H1 (cell line): Measurements from ENCODE around the gene PXDN. TPM values are rescaled to one million over a fixed set of nuclear protein-coding genes. Genes with fewer than 3 reads are reported as not detected.
A peak's percentile ranks its signal among the peaks of the same experiment; 100 is the strongest.

Source experiments
- CTCF ChIA-PET: fragments of 300-600 bp; sonication (Branson Sonifier 250); formaldehyde crosslinking; loops from one replicate; lab custom pipeline; 2021; ENCODE audit not compliant: partially characterized antibody; lab: Charles Lee
- POLR2A ChIA-PET: fragments of 300-600 bp; sonication (Branson Sonifier 250); formaldehyde crosslinking; loops from one replicate; lab custom pipeline; 2021; ENCODE audit warnings: inconsistent platforms; ENCODE audit not compliant: partially characterized antibody; lab: Charles Lee
- DNase-seq, 2 experiments: peaks; one replicate each; pipeline versions ENCODE4 v3.0.0 to v3.0.0-alpha.2; 2010 to 2022; ENCODE audit warnings: low spot score in 2 of 2, low read depth in 1 of 2, mixed read lengths in 1 of 2
- FAIRE-seq: peaks from 2 replicates; lab custom pipeline; 2011; peaks lifted over from hg19 to GRCh38; lab: Jason Lieb, UNC
- H2AFZ ChIP-seq: 2 replicates; pipeline ENCODE4 v1.8.1; 2012; ENCODE audit warnings: low read length, inconsistent platforms
- H2AK5ac ChIP-seq: 2 replicates; pipeline ENCODE4 v1.6.1; 2013; ENCODE audit warnings: low read depth, low read length
- H2BK120ac ChIP-seq: replicated peaks from 2 replicates; pipeline ENCODE3; 2013; ENCODE audit warnings: low read depth, low read length, inconsistent platforms
- H2BK12ac ChIP-seq: 2 replicates; pipeline ENCODE4 v1.6.1; 2013; ENCODE audit warnings: low read depth, low read length
- H2BK15ac ChIP-seq: 2 replicates; pipeline ENCODE4 v1.6.1; 2013; ENCODE audit warnings: low read length
- H2BK20ac ChIP-seq: 2 replicates; pipeline ENCODE4 v1.6.1; 2013; ENCODE audit warnings: low read length
- H2BK5ac ChIP-seq: 2 replicates; pipeline ENCODE4 v1.6.1; 2013; ENCODE audit warnings: low read depth, low read length
- H3K14ac ChIP-seq: 2 replicates; pipeline ENCODE4 v1.6.1; 2013; ENCODE audit warnings: inconsistent platforms; ENCODE audit not compliant: insufficient read length
- H3K18ac ChIP-seq: 2 replicates; pipeline ENCODE4 v1.6.1; 2013; ENCODE audit warnings: low read length; ENCODE audit errors: extremely low read depth
- H3K23ac ChIP-seq: 2 replicates; pipeline ENCODE4 v1.6.1; 2013; ENCODE audit warnings: inconsistent platforms; ENCODE audit not compliant: insufficient read length
- H3K23me2 ChIP-seq: 2 replicates; pipeline ENCODE4 v1.6.1; 2013; ENCODE audit warnings: low read depth, low read length
- H3K27ac ChIP-seq: 2 replicates; pipeline ENCODE4 v1.6.1; 2011; ENCODE audit warnings: low read depth, low read length, inconsistent platforms
- H3K27me3 ChIP-seq, 4 experiments: replicated peaks in 1 of 4; 1 replicate in 1 of 4; 2 replicates in 3 of 4; pipeline versions ENCODE4 v1.6.1 to v1.8.1; 2011 to 2013; ENCODE audit warnings: low read length in 3 of 4, mild to moderate bottlenecking in 3 of 4, inconsistent platforms in 2 of 4, mixed read lengths in 2 of 4, moderate library complexity in 1 of 4; ENCODE audit not compliant: control insufficient read depth in 3 of 4, insufficient read depth in 3 of 4; ENCODE audit errors: extremely low read depth in 1 of 4
- H3K36me3 ChIP-seq, 4 experiments: 2 replicates each; pipeline versions ENCODE4 v1.6.1 to v1.8.1; 2011 to 2013; ENCODE audit warnings: mild to moderate bottlenecking in 4 of 4, low read length in 3 of 4, moderate library complexity in 2 of 4, control low read depth in 1 of 4, inconsistent platforms in 1 of 4; ENCODE audit not compliant: insufficient read depth in 4 of 4, control insufficient read depth in 2 of 4
- H3K4ac ChIP-seq: replicated peaks from 2 replicates; pipeline ENCODE3; 2013; ENCODE audit warnings: low read length, low read depth, mixed read lengths, inconsistent platforms; ENCODE audit not compliant: insufficient read length
- H3K4me1 ChIP-seq, 4 experiments: replicated peaks in 1 of 4; 1 replicate in 1 of 4; 2 replicates in 3 of 4; pipeline versions ENCODE4 v1.6.1 to v1.8.1; 2011 to 2013; ENCODE audit warnings: low read length in 3 of 4, inconsistent platforms in 2 of 4, mixed read lengths in 1 of 4; ENCODE audit not compliant: insufficient read depth in 4 of 4, control insufficient read depth in 3 of 4
- H3K4me2 ChIP-seq, 2 experiments: 2 replicates each; pipeline versions ENCODE4 v1.6.1 to v1.8.1; 2011 to 2013; ENCODE audit warnings: low read depth in 2 of 2, low read length in 2 of 2, control low read depth in 1 of 2, inconsistent platforms in 1 of 2, mild to moderate bottlenecking in 1 of 2; ENCODE audit not compliant: insufficient read depth in 1 of 2
- H3K4me3 ChIP-seq, 4 experiments: fragments of 200-600, 300-600 bp in 1 of 4; sonication (generic), shearing (Covaris generic), sonication (Bioruptor Twin) in 1 of 4; 2 replicates each; pipeline versions ENCODE4 v1.5.1 to v1.8.1; 2011 to 2016; ENCODE audit warnings: low read length in 4 of 4, low read depth in 3 of 4, control low read depth in 2 of 4, inconsistent platforms in 2 of 4, mild to moderate bottlenecking in 2 of 4, mixed read lengths in 1 of 4, moderate library complexity in 1 of 4; ENCODE audit not compliant: insufficient read depth in 2 of 4; ENCODE audit errors: extremely low read depth in 1 of 4
- H3K56ac ChIP-seq: replicated peaks from 2 replicates; pipeline ENCODE3; 2013; ENCODE audit warnings: low read depth, mild to moderate bottlenecking, mixed read lengths, low read length, inconsistent platforms; ENCODE audit not compliant: insufficient read length
- H3K79me1 ChIP-seq: 2 replicates; pipeline ENCODE4 v1.6.1; 2013; ENCODE audit warnings: low read depth, low read length, control low read depth
- H3K79me2 ChIP-seq, 2 experiments: 2 replicates each; pipeline versions ENCODE4 v1.6.1 to v1.8.1; 2012 to 2013; ENCODE audit warnings: low read length in 2 of 2, mild to moderate bottlenecking in 2 of 2, inconsistent platforms in 1 of 2; ENCODE audit not compliant: insufficient read depth in 2 of 2, control insufficient read depth in 1 of 2
- H3K9ac ChIP-seq, 4 experiments: replicated peaks in 1 of 4; 1 replicate in 1 of 4; 2 replicates in 3 of 4; pipeline versions ENCODE4 v1.6.1 to v1.8.1; 2011 to 2013; ENCODE audit warnings: low read depth in 3 of 4, low read length in 3 of 4, control low read depth in 2 of 4, mild to moderate bottlenecking in 2 of 4, moderate library complexity in 2 of 4, inconsistent platforms in 1 of 4; ENCODE audit errors: extremely low read depth in 1 of 4
- H3K9me3 ChIP-seq, 2 experiments: 2 replicates each; pipeline versions ENCODE4 v1.6.1 to v1.8.1; 2012 to 2013; ENCODE audit warnings: mild to moderate bottlenecking in 2 of 2, moderate library complexity in 2 of 2, control low read depth in 1 of 2, inconsistent platforms in 1 of 2, low read depth in 1 of 2, low read length in 1 of 2, mixed read lengths in 1 of 2; ENCODE audit not compliant: insufficient read depth in 2 of 2
- H4K20me1 ChIP-seq, 2 experiments: replicated peaks in 1 of 2; 2 replicates each; pipeline versions ENCODE3 to v1.8.1; 2011 to 2013; ENCODE audit warnings: inconsistent platforms in 2 of 2, low read length in 2 of 2, mild to moderate bottlenecking in 1 of 2; ENCODE audit not compliant: insufficient read depth in 2 of 2, control insufficient read depth in 1 of 2
- H4K5ac ChIP-seq: 2 replicates; pipeline ENCODE4 v1.6.1; 2013; ENCODE audit warnings: low read length, low read depth, mixed read lengths, inconsistent platforms; ENCODE audit not compliant: insufficient read length
- H4K8ac ChIP-seq: 2 replicates; pipeline ENCODE4 v1.8.0; 2013; ENCODE audit warnings: mild to moderate bottlenecking, moderate library complexity, low read length, inconsistent platforms; ENCODE audit not compliant: insufficient read depth; ENCODE audit errors: extremely low read depth
- H4K91ac ChIP-seq: replicated peaks from 2 replicates; pipeline ENCODE3; 2013; ENCODE audit warnings: low read length, mixed read lengths, inconsistent platforms; ENCODE audit not compliant: insufficient read length
- ASH2L ChIP-seq: fragments of 200-600, 300-600 bp; sonication (generic); IDR thresholded peaks from one replicate; pipeline ENCODE4 v1.7.1; 2017; ENCODE audit warnings: low read length
- CEBPB ChIP-seq: IDR thresholded peaks from 2 replicates; pipeline ENCODE4 v1.6.1; 2012; ENCODE audit warnings: low read depth, low read length
- CHD1 ChIP-seq: IDR thresholded peaks from 2 replicates; pipeline ENCODE4 v1.6.1; 2012; ENCODE audit warnings: low read depth, low read length, improper control_type of control experiment
- EZH2 ChIP-seq: fragments of 200-600 bp; sonication (generic); IDR thresholded peaks from 2 replicates; pipeline ENCODE4 v1.7.1; 2012; ENCODE audit warnings: low read depth, mild to moderate bottlenecking, moderate library complexity, low read length, inconsistent platforms; ENCODE audit not compliant: severe bottlenecking
- FOSL1 ChIP-seq: IDR thresholded peaks from 2 replicates; pipeline ENCODE4 v1.6.1; 2011; ENCODE audit warnings: mild to moderate bottlenecking, low read depth, low read length, moderate library complexity; ENCODE audit not compliant: insufficient read depth
- GTF2F1 ChIP-seq: IDR thresholded peaks from 2 replicates; pipeline ENCODE4 v1.6.1; 2012; ENCODE audit warnings: low read depth, low read length, improper control_type of control experiment, borderline replicate concordance
- KDM1A ChIP-seq: fragments of 200-600, 300-600 bp; sonication (generic); IDR thresholded peaks from 2 replicates; pipeline ENCODE4 v1.7.1; 2016; ENCODE audit warnings: mild to moderate bottlenecking, low read length, borderline replicate concordance
- POU5F1 ChIP-seq: IDR thresholded peaks from 2 replicates; pipeline ENCODE4 v1.6.1; 2011; ENCODE audit warnings: low read depth, mild to moderate bottlenecking, low read length, moderate library complexity
- SAP30 ChIP-seq: fragments of 300-600 bp; sonication (generic); IDR thresholded peaks from 2 replicates; pipeline ENCODE4 v1.7.1; 2012; ENCODE audit warnings: low read length, moderate library complexity, mild to moderate bottlenecking, inconsistent platforms; ENCODE audit not compliant: insufficient read depth, insufficient replicate concordance
- SIX5 ChIP-seq: IDR thresholded peaks from 2 replicates; pipeline ENCODE4 v1.6.1; 2011; ENCODE audit warnings: mild to moderate bottlenecking, low read depth, low read length
- SP2 ChIP-seq: IDR thresholded peaks from 2 replicates; pipeline ENCODE4 v1.6.1; 2012; ENCODE audit warnings: mild to moderate bottlenecking, low read length, inconsistent platforms
- SUZ12 ChIP-seq: fragments of 200-600 bp; sonication (generic); IDR thresholded peaks from 2 replicates; pipeline ENCODE4 v1.6.1; 2012; ENCODE audit warnings: mild to moderate bottlenecking, inconsistent platforms, low read length, moderate library complexity, mixed read lengths
- WGBS, 2 experiments: shearing (Covaris generic) in 1 of 2; methylation state at CpG; one replicate each; pipeline versions ENCODE4 v1.1.6 to v1.1.7; 2013 to 2015; ENCODE audit warnings: low lambda C conversion rate in 2 of 2, mixed read lengths in 2 of 2, inconsistent platforms in 1 of 2, low coverage in 1 of 2, missing lambda C conversion rate in 1 of 2; ENCODE audit not compliant: insufficient replicate concordance in 2 of 2, insufficient coverage in 1 of 2, insufficient read length in 1 of 2; ENCODE audit errors: extremely low coverage in 1 of 2, missing lambda C conversion rate in 1 of 2; 5-methylcytosine and 5-hydroxymethylcytosine counted together
- polyA plus RNA-seq, 7 experiments: library from polyadenylated mRNA; depleted of rRNA in 3 of 7; stranded (reverse) in 5 of 7; unstranded in 2 of 7; fragments of >200 nt in 5 of 7; fragments of 200-250 nt in 2 of 7; gene quantifications; 1 replicate in 5 of 7; 2 replicates in 1 of 7; 4 replicates in 1 of 7; pipeline versions ENCODE4 v1.2.1 to v1.2.3, GENCODE V29; 2011 to 2013; ENCODE audit warnings: missing spikeins in 2 of 7, mixed read lengths in 2 of 7
- total RNA-seq: library from RNA; stranded (reverse); fragmentation: NEBNext Ultra II Directional; extraction: Animal tissue kit (Norgen Biotek cat#: 25700); gene quantifications from 2 replicates; pipeline ENCODE4 v1.2.1, GENCODE V29; 2021

PXDN gene
- total and polyA plus RNA-seq, 2 of the 8 experiments (the other 6 are each of a cell fraction or from before 2014, with no cell fraction given), result 104 to 141 TPM

DNA sequence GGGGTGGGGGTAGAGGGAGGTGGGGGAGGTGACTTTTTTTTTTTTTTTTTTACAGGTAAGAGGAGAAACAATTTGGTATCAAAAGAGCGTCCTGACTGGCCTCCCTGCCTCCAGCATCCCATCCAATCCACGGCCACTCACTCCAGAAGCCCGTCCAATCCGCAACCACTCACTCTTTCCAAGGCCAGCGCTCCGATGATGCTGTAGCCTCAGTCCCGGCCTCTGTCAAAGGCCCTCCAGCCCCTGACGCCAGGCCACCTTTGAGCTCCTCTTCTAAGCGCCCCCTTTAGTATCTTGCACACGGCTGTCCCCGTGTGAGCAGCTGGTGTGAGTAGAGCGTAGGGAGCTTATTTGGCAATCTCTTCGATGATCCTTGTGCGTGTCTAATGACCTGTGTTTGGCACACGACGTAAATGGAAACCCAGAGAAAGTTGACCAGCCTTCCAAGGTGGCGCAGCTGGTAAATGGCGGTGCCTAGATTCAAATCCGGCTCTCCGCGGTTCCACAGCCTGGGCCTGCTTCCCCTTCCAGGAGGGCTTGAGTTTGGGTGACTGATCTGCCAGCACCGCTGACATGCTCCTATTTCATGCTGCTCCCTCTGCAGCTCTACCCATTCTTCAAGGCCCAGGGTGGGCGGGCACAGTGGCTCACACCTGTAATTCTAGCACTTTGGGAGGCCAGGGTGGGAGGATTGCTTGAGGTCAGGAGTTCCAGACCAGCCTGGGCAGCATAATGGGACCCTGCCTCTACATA lies 23.8 kb upstream of the PXDN start:
- no peak overlapping the region; the same call in 1 of the 2 replicates for H4K8ac ChIP-seq
- no peaks in the 10 kb centered on the region for H3K23me2 ChIP-seq
- H3K23ac ChIP-seq, result no peak overlapping the region
- H3K14ac ChIP-seq, result no peak overlapping the region
- no peak overlapping the region for H2BK5ac ChIP-seq
- 0 out of 4 replicates have a peak overlapping the region, but pooled peaks of 1 of the 2 experiments have one; percentile 4 for H3K4me2 ChIP-seq
- H2AFZ ChIP-seq, result no peak overlapping the region
- no peaks in the 10 kb centered on the region for H3K36me3 ChIP-seq
- peak overlapping the region; percentile 65; the same call in 1 of the 2 replicates for H2BK15ac ChIP-seq
- 0 out of 2 replicates have a peak overlapping the region, but pooled peaks have one; percentile 32 for H3K18ac ChIP-seq
- H2BK20ac ChIP-seq, result 0 out of 2 replicates have a peak overlapping the region, but pooled peaks have one; percentile 15
- H2AK5ac ChIP-seq, result no peak overlapping the region
- peaks cover 3 to 20% (median 14%) of the 10 kb centered on the region in 4 experiments for H3K4me1 ChIP-seq
- no peaks in the 10 kb centered on the region for H3K79me2 ChIP-seq
- H3K9ac ChIP-seq, result no peak overlapping the region
- H3K27me3 ChIP-seq, result no peaks in the 10 kb centered on the region; a peak in 1 of 7 replicates
- ChIA-PET CTCF (interaction anchor here (0.6 to 7.5 kb wide), 23 partner anchors 10 to 903 kb away, joined by 3 to 133 read pairs (median 5); no protein-coding TSS in a partner anchor), POLR2A (interaction anchor here (1.0 to 1.5 kb wide), 2 partner anchors 24 to 177 kb away, joined by 3 read pairs; partner anchors contain the start of gene PXDN)
- 86% methylated on average over 22 of the region's 23 CpGs; no CpG with 5 or more reads in 1 of the 2 experiments for WGBS, 2 experiments
- no peaks in the 10 kb centered on the region for H4K20me1 ChIP-seq
- no peak overlapping the region for H2BK120ac ChIP-seq
- H4K5ac ChIP-seq, result no peak overlapping the region
- FAIRE-seq (no peak), DNase-seq (no peak)
- no peaks in the 10 kb centered on the region for H3K9me3 ChIP-seq
- no peaks in the 10 kb centered on the region for H3K79me1 ChIP-seq
- no peak overlapping the region for H3K4ac ChIP-seq
- no peak overlapping the region for H3K27ac ChIP-seq
- no peak overlapping the region for H3K56ac ChIP-seq
- peak overlapping the region; percentile 0; the same call in 1 of the 2 replicates for H2BK12ac ChIP-seq
- H3K4me3 ChIP-seq, result no peak overlapping the region
- peak overlapping the region; percentile 42 for H4K91ac ChIP-seq
- TF ChIP-seq EZH2, result no peak
- TF ChIP-seq FOSL1, result no peak
- no peak for TF ChIP-seq GTF2F1
- no peak for TF ChIP-seq CHD1
- no peak for TF ChIP-seq SUZ12
- no peak for TF ChIP-seq ASH2L
- TF ChIP-seq KDM1A, result no peak
- TF ChIP-seq POU5F1, result no peak
- TF ChIP-seq SP2, result no peak
- no peak for TF ChIP-seq SIX5
- TF ChIP-seq SAP30, result no peak
- TF ChIP-seq CEBPB, result no peak
